ENCODE results near the gene KMT2B.
A peak's percentile ranks its signal among the peaks of the same experiment; 100 is the strongest.

The KMT2B gene

DNA sequence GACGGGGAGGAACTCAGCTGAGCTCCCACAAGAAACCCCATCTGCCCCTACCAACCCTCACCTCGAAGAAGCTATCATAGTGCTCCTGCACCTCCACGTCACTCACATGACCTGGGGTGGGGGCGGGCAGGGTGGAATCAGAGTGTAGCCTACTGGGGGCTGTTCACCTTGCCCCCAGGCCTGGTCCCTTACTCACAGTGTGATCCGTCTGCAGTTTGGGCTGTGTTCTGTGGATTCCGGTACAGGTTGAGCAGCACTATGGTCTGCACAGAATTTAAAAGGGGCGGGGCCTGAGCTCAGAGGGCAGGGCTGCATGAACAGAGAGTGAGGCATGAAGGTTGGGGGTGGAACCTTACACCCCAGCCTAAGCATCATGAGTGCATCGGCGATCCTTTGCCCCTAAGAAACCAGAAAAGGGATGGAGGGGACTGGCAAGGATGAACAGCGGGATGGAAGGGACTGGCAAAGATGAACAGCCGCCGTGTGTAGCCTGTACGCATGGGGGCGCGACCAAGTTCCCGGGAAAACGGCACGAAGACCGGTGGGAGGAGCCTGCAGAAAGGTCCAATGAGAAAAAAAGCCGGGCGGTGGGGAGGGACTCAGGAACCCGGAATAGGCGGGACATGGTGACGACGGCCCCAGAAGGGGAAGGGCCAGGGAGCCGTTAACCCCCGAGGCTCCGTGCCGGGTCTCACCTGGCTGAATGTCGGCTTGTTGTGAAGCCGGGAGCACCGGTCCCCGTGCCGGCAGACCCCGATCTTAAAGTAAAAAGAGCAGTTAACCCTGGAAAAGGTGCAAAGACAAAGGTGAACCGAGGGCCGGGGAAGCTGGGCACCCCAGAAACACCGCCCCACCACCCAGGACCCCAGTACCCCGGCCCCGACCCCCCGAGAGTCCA is 26.9 kb downstream of the KMT2B start:
- H3K4me3 ChIP-seq (replicated peaks; ENCODE audit: low read depth, low read length) = peak overlapping the region; percentile 83
- peak; percentile 90 for DNase-seq (ENCODE audit: extremely low read depth, insufficient read length)
- TF ChIP-seq, protein P1, sequence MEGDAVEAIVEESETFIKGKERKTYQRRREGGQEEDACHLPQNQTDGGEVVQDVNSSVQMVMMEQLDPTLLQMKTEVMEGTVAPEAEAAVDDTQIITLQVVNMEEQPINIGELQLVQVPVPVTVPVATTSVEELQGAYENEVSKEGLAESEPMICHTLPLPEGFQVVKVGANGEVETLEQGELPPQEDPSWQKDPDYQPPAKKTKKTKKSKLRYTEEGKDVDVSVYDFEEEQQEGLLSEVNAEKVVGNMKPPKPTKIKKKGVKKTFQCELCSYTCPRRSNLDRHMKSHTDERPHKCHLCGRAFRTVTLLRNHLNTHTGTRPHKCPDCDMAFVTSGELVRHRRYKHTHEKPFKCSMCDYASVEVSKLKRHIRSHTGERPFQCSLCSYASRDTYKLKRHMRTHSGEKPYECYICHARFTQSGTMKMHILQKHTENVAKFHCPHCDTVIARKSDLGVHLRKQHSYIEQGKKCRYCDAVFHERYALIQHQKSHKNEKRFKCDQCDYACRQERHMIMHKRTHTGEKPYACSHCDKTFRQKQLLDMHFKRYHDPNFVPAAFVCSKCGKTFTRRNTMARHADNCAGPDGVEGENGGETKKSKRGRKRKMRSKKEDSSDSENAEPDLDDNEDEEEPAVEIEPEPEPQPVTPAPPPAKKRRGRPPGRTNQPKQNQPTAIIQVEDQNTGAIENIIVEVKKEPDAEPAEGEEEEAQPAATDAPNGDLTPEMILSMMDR (IDR thresholded peaks at IDR 0.05; ENCODE audit: insufficient read depth, low read length, poor library complexity, severe bottlenecking) = peak; percentile 41
- H3K27me3 ChIP-seq (replicated peaks; ENCODE audit: control insufficient read depth, insufficient read depth, low read length) = no peaks in the 10 kb centered on the region
- no peaks in the 10 kb centered on the region for H3K36me3 ChIP-seq (ENCODE audit: control insufficient read depth, insufficient read depth, low read length)

DNA sequence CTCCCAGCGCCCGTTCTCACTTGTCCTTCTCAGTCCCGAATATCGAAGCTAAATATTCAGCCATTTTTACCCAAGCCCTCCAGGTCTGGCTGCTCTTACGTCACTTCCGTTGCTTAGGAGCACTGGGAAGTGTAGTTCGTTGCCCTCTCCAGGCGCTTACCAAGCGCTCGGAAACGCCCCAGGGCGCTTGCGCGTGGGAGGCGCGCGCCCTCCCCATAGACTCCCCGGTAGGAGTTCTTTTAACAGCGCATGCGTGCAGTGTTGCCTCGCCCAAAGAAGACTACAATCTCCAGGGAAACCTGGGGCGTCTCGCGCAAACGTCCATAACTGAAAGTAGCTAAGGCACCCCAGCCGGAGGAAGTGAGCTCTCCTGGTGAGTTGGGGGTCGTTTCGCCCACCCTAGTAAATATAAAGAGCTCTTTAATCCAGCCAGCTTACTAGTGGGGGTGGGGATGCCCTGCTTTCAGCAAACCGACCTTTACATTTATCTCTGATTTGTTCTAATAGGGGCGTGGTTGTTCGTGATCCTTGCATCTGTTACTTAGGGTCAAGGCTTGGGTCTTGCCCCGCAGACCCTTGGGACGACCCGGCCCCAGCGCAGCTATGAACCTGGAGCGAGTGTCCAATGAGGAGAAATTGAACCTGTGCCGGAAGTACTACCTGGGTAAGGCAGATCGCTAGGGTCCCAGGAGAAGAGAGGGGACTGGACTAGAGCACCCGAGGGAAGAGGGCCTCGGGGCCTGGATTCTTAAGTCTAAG is 27.7 kb downstream of the KMT2B start, which contains the start of the genes PSENEN and U2AF1L4:
Gene PSENEN, plus strand, starts transcription at position 324 of the 759 bp plus-strand sequence. Its CDS starts 280 bp downstream, at position 604.
Gene U2AF1L4, minus strand, starts transcription at position 91 of the 759 bp plus-strand sequence. Its CDS starts 27 bp downstream, at position 64.
- H3K4me3 ChIP-seq (replicated peaks; ENCODE audit: low read depth, low read length) = peak within 1 kb of the TSS; percentile 83
- TF ChIP-seq, protein P1 (IDR thresholded peaks at IDR 0.05; ENCODE audit: insufficient read depth, low read length, poor library complexity, severe bottlenecking) = no peak
- H3K27me3 ChIP-seq (replicated peaks; ENCODE audit: control insufficient read depth, insufficient read depth, low read length) = no peaks in the 10 kb centered on the region
- H3K36me3 ChIP-seq (ENCODE audit: control insufficient read depth, insufficient read depth, low read length) = no peaks in the 10 kb centered on the region
- peak; percentile 100 for DNase-seq (ENCODE audit: extremely low read depth, insufficient read length)

DNA sequence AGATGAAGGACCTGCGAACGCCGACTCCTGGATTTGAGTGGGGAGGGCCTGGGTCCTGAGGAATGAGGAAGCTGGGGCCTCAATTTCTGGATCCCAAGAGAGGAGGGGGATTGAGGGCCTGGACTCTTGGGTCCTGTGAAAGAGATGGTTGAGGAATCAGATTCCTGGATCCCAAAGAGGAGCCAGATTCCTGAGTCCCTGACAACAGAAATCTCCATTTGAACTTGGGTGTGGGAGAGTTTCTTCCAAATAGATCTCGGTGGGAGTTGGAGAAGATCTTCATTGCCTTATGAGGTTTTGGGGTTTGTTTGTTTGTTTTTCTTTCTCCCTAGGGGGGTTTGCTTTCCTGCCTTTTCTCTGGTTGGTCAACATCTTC is 28.3 kb downstream of the KMT2B start:
- DNase-seq (ENCODE audit: extremely low read depth, insufficient read length) = no peak
- H3K27me3 ChIP-seq (replicated peaks; ENCODE audit: control insufficient read depth, insufficient read depth, low read length) = no peaks in the 10 kb centered on the region
- peak overlapping the region; percentile 67 for H3K4me3 ChIP-seq (replicated peaks; ENCODE audit: low read depth, low read length)
- H3K36me3 ChIP-seq (ENCODE audit: control insufficient read depth, insufficient read depth, low read length) = no peaks in the 10 kb centered on the region
- TF ChIP-seq, protein P1 (IDR thresholded peaks at IDR 0.05; ENCODE audit: insufficient read depth, low read length, poor library complexity, severe bottlenecking) = no peak

DNA sequence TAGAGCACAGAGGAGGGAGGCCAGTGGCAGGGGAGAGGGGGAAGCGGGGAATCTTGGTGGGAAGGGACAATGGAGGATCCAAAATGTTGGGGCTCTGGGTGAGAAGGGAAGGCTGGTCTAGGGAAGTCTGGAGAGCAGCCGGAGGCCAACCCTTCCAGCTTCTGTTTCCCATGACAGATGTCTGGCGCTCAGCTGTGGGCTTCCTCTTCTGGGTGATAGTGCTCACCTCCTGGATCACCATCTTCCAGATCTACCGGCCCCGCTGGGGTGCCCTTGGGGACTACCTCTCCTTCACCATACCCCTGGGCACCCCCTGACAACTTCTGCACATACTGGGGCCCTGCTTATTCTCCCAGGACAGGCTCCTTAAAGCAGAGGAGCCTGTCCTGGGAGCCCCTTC is 28.7 kb downstream of the KMT2B start:
- no peak for DNase-seq (ENCODE audit: extremely low read depth, insufficient read length)
- H3K4me3 ChIP-seq (replicated peaks; ENCODE audit: low read depth, low read length) = peak overlapping the region; percentile 67
- H3K36me3 ChIP-seq (ENCODE audit: control insufficient read depth, insufficient read depth, low read length) = no peaks in the 10 kb centered on the region
- no peaks in the 10 kb centered on the region for H3K27me3 ChIP-seq (replicated peaks; ENCODE audit: control insufficient read depth, insufficient read depth, low read length)
- TF ChIP-seq, protein P1 (IDR thresholded peaks at IDR 0.05; ENCODE audit: insufficient read depth, low read length, poor library complexity, severe bottlenecking) = no peak

DNA sequence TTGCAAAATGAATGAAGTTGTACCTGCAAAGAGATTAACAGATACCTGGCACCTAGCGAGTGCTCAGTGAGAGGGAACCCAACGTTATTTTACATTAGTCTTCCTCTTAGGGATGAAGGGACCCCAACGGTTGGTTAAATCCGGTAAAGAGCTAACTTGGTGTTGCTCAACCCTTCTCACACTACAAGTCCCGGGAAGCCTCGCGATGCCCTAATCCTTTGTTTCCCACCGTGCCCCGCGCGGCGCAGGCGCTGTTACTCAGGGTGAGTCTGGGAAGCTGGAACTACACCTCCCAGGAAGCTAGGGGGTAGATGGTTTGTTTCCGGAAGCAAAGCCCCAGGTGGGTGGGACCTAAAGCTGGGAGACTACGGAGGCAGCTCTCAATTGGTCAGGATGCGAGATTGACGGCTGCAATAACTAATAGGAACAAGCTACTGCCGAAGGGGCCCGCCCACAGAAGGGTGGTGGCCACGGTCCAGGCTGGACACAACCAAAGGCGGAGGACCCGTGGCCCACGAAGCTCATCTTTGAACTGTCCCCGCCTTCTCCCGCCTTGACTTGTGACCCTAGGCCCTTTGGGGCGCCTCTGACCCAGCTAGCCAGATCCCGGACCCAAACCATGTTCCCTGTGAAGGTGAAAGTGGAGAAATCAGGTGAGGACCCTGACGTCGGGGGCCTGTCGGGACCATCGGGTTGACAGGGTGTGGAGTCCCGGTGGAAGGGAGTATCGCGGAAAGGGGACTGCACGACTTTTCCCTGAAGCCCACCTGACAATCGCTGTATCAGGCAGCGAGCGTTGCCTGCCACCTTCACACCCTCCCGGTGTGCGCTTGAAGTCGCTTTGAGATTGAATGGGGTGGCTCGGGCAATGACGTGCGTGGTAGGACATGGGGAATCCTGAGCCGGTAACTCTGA is 30.6 kb downstream of the KMT2B start, which contains the start of gene LIN37:
Gene LIN37, plus strand, starts transcription at position 471 of the 915 bp plus-strand sequence. Its CDS starts 149 bp downstream, at position 620.
- peak within 1 kb of the TSS; percentile 82 for H3K4me3 ChIP-seq (replicated peaks; ENCODE audit: low read depth, low read length)
- H3K27me3 ChIP-seq (replicated peaks; ENCODE audit: control insufficient read depth, insufficient read depth, low read length) = no peaks in the 10 kb centered on the region
- peaks cover 9% of the 10 kb centered on the region for H3K36me3 ChIP-seq (ENCODE audit: control insufficient read depth, insufficient read depth, low read length)
- peak; percentile 98 for DNase-seq (ENCODE audit: extremely low read depth, insufficient read length)
- TF ChIP-seq, protein P1 (IDR thresholded peaks at IDR 0.05; ENCODE audit: insufficient read depth, low read length, poor library complexity, severe bottlenecking) = no peak
